NT2/D1 (cell line): ENCODE data around the gene PJA2.

Experiments
- SUZ12 ChIP-seq: IDR thresholded peaks from 2 replicates; pipeline ENCODE4 v1.6.1; 2011; ENCODE audit not compliant: insufficient read length, insufficient read depth; ENCODE audit errors: extremely low read depth
- YY1 ChIP-seq: IDR thresholded peaks from 2 replicates; pipeline ENCODE4 v1.6.1; 2011; ENCODE audit not compliant: insufficient read length, insufficient read depth

- TF ChIP-seq SUZ12 = no peak
- no peak for TF ChIP-seq YY1
Observed at GRCh38 chr5:109298794-109299193, 111.0 kb downstream of the PJA2 start.
